Amniotic epithelial cell (primary cell): ENCODE measurements around the gene LENG9.
"Not testable (repeated sequence)": the region's sequence is repeated elsewhere in the genome, so short reads cannot be mapped to it uniquely, and the experiment has no call there.

Experiments used
- DNase-seq: peaks from one replicate; pipeline ENCODE4 v3.0.0-alpha.2; 2010; ENCODE audit warnings: low read depth

The LENG9 gene

DNA sequence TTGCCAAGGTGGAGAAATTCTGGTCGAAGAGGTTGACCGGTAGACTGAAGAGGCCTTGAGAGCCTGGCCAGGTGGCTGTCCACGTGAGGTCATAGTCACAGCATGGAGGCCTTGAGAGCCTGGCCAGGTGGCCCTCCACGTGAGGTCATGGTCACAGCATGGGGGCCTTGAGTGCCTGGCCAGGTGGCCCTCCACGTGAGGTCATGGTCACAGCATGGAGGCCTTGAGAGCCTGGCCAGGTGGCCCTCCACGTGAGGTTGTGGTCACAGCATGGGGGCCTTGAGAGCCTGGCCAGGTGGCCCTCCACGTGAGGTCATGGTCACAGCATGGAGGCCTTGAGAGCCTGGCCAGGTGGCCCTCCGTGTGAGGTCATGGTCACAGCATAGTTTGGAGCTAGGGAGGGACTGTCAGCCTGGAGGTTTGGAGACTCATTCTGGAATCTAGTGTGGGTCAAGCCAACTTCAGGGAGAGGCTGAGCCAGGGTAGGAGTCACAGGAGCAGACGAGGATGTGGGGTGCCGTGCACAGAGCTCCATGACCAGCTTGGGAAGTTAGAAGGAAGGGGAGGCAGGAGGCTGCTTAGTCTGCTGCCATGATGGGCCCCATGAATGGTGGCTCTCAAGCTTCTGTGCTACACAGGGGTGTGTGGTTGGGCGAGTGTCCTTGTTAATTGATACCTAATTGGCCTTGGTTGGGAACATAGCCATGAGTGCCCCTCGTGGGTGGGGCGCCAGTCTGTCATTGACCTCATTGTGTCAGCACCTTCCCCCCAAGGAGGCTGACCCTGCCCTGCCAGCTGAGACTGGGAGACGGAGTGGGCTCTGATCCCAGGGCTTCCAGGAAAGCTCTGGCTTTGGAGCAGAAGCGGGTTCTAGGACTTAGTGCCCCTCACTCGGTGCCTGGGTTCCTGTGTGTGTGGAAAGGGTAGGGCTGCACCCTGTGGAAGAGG, 4.0 kb downstream of the LENG9 start:
- DNase-seq, result no peak

DNA sequence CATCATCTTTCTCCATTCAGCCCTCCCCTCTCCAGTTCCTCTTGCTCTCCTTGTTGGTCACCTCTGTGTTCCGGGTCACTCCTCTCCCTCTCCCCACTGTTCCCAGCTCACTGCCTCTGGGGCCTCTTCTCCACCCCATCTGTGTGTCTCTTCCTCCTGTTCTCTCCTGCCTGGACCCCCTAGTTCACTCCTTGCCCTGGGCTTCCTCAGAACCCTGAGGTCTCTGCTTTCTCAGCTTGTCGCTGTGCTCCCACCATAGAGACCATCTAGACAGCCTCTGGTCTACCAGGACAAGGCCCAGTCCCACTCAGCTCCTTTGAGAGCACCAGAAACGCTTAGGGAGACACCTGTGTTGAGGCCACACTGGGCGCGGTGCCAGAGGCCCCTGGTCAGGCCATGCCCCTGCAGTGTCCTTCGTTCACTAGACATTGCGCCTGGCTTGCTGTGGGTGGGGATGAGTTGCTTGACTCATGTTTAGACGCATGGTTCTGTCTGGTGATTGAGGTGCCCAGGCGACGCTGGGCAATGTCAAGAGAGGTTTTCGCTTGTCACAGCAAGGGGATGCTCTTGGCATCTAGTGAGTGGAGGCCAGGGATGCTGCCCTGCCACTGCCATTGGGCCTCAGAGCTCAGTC, 4.8 kb downstream of the LENG9 start:
- DNase-seq, result no peak

DNA sequence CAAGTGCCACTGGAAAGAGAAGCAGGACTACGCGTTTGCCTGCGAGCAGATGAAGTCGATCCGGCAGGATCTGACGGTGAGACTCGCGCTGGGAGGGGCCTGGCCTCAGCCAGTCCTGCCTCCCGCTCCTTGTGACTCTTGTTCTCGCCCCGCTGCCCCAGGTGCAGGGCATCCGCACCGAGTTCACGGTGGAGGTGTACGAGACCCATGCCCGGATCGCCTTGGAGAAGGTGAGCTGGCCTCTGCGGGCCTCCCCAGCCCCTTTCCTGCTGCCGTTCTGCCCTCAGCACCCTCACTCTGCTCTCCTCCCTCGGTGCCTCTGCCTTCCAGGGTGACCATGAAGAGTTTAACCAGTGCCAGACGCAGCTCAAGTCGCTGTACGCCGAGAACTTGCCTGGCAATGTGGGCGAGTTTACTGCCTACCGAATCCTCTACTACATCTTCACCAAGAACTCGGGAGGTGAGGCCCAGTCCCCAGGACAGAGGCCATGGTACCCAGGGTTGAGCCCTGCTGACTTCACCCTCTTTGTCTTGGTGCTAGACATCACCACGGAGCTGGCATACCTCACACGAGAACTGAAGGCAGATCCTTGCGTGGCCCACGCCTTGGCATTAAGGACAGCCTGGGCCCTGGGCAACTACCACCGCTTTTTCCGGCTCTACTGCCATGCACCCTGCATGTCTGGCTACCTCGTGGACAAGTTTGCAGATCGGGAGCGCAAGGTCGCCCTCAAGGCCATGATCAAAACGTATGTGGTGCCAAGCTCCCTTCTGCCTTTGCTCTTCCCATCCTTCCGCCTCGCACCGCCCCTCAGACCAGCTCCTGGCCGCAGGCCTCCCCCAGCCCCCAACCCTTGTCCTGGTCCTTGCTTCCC, 5.6 kb downstream of the LENG9 start:
- no peak for DNase-seq

DNA sequence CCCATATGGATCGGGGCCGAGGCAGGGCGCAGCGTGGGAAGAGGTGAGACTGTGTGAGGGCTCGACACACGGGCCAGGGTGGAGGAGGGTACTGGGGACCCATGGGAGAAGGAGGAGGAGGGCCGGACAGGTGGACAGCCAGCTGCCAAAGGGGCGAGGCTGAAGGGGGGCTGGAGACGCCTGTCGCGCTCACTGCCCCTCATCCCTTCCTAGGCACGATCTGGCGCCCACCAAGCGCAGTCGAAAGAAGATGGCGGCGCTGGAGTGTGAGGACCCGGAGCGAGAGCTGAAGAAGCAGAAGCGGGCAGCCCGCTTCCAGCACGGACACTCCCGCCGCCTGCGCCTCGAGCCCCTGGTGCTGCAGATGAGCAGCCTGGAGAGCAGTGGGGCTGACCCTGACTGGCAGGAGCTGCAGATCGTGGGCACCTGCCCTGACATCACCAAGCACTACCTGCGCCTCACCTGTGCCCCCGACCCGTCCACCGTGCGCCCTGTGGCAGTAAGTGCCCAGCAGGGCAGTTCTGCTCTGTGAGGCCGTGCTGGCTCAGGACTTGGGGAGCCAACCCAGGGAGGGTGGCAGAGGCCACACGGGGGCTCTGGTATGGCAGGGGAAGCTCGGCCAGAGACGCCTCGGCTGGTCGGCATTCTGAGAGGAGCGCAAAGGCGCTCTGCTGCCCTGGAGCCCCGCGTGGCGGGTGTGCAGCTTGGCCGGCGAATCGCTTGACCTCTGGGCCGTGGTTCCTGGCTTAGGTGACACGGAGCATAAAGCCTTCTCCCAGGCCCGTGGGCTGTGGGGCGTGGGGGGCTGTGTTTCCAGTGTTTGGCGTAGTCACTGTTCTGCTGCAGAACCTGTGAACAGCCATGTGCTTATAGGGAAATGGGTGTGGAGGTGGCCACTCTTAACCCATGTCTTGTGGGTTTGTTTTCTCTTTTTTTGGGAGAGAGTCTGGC, 6.9 kb downstream of the LENG9 start:
- no peak for DNase-seq

DNA sequence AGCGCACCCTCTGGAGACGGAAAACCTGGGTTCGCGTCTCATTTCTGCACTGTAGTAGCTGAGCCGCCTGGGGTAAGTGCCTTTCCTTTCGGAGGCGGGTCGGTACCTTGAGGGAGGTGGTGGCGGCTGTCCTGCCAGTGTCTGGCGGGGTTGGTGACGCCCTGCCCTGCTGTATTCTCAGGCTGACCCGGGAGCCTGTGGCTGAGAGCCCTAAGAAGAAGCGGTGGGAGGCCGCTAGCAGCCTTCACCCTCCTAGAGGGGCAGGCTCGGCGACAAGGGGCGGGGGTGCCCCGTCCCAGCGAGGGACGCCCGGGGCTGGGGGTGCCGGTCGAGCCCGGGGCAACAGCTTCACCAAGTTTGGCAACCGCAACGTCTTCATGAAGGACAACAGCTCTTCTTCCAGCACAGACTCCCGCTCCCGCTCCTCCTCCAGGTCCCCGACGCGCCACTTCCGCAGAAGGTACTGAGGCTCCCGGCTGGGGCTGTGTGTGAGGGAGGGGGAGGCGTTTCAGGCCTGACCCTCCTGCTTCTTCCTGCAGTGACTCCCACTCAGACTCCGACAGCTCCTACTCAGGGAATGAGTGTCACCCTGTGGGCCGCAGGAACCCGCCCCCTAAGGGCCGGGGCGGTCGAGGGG, 7.7 kb downstream of the LENG9 start:
- no peak for DNase-seq

DNA sequence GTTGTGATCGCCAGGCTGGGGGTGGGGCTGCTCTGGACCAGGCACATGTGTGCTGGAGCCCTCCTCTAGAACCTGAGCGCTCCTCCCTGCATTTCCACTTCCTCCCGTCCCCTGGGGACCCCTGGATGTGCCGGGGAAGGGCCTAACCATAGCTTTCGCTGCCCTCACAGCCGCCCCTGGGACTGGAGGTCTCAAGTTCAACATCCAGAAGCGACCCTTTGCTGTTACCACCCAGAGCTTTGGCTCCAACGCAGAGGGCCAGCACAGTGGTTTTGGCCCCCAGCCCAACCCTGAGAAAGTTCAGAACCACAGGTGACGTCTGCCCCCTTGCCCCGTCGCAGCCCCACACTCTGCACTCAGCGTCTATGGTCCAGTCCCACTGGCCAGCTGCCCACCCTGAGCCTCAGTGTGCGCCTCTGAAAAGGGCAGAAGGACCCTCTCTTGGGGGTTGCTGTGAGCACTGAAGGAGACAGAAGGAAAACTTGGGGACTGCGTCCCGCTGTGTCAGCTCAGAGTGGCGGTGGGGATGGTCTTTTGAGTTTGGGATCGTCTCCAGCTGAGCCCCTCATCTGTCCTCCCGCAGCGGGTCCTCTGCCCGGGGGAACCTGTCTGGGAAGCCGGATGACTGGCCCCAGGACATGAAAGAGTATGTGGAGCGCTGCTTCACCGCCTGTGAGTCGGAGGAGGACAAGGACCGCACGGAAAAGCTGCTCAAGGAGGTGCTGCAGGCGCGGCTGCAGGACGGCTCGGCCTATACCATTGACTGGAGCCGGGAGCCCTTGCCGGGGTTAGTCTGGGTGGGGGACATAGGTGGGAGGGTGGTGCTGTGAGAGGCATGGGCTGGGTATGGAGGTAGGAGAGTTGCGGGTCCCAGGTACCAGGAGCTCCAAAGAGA, 8.6 kb downstream of the LENG9 start:
- DNase-seq, result no peak

DNA sequence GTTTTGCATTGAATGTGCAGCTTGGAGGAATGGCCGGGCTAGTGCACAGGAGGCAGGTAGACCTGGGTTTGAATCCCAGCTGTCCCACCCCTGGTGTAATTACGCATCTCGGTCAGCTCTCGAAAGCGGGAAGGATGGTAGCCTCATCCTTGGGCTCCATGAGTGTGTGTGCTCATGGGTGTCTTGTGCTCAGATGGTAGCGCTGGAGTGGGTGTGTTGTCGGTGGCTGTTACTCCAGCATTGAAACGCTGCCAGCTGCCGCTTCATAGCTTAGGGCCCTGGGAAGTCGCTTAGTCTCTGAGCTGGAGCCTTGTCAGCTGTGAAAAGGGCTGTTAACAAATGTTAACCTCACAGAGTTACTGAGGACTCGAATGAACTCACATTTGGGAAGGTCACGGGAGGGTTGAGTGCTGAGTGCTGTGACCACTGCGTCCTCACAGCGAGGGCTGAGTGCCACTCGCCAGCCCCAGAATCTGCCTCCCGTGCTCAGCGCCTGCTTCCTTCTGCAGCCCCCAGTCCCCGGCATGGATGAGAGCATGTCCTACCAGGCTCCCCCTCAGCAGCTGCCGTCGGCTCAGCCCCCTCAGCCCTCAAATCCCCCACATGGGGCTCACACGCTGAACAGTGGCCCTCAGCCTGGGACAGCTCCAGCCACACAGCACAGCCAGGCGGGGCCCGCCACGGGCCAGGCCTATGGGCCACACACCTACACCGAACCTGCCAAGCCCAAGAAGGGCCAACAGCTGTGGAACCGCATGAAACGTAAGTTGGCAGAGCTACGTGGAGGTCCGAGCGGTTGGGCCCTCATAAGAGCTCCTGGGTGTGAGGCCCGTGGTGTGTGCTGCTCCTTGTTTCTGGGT, 9.4 kb downstream of the LENG9 start:
- DNase-seq, result no peak

DNA sequence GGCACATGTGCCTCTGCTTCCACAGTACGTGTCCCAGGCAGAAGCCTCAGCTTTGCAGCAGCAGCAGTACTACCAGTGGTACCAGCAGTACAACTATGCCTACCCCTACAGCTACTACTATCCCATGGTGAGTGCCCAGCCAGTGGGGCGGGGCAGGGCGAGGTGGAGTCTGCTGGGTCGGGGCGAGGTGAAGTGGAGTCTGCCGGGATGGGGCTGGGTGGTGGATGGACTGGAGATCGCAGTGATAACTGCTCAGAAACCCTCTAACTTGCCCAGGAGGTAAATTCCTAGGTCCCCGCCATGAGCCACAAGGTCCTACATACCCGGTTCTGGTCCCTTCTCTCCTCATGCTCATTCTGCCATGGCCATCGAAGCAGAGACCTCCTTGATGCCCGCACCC, 11.0 kb downstream of the LENG9 start:
- DNase-seq, result no peak

DNA sequence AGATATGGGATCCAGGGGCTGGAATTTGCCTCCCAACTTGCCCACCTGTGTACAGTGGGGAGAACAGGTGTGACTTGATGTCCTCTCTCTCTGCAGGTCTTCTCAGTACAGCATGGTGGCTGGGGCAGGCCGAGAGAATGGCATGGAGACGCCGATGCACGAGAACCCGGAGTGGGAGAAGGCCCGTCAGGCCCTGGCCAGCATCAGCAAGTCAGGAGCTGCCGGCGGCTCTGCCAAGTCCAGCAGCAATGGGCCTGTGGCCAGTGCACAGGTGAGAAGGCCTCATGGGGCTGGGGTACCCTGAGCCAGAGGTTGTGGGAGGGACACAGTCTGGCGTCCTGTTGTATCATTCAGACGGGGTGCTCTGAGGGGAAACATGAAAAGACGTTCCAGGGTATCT, 11.6 kb downstream of the LENG9 start:
- no peak for DNase-seq

DNA sequence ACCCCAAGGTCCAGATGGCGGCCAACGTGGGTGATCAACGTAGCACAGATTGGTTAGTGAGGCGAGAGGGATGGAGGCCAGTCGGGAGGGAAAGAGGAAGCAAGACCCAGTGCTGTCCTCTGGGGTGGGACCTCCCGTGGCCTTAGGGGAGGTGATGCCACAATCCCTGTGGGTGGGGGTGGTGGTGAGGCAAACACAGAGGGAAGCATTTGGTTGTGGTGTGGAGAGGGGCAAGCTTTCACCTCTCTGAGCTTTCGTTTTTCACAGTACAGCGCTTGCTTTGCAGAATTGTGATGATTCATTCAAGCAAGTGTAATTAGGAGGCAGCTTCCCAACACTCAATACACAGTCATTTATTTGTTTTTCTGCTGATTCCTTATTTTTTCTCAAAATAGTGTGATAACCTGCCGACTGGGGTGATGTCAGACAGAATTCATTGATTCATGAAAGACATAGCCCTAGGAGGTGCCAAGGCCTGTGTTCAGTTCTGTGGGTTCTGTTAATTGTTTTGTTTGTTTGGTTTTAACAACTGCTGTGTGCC, 12.2 kb downstream of the LENG9 start:
- no peak for DNase-seq

DNA sequence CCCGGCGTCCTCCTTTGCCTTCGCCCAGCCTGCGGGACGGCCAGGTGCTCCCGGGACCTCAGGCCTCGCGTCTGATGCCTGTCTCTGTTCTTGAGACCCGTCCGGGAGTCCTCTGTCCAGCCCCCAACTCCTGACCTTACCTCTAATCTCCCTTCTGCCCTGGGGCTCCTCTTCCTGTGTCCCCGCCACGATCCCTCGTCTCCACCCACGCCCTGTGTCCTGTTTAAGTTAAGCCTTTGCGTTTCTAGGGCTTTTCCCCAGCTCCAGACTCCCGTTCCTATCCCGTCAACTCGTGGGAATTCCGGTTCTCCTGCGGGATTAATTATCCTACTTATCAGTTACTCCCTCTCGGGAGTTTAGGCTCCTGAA, 13.9 kb downstream of the LENG9 start:
- DNase-seq, result peak; percentile 31

DNA sequence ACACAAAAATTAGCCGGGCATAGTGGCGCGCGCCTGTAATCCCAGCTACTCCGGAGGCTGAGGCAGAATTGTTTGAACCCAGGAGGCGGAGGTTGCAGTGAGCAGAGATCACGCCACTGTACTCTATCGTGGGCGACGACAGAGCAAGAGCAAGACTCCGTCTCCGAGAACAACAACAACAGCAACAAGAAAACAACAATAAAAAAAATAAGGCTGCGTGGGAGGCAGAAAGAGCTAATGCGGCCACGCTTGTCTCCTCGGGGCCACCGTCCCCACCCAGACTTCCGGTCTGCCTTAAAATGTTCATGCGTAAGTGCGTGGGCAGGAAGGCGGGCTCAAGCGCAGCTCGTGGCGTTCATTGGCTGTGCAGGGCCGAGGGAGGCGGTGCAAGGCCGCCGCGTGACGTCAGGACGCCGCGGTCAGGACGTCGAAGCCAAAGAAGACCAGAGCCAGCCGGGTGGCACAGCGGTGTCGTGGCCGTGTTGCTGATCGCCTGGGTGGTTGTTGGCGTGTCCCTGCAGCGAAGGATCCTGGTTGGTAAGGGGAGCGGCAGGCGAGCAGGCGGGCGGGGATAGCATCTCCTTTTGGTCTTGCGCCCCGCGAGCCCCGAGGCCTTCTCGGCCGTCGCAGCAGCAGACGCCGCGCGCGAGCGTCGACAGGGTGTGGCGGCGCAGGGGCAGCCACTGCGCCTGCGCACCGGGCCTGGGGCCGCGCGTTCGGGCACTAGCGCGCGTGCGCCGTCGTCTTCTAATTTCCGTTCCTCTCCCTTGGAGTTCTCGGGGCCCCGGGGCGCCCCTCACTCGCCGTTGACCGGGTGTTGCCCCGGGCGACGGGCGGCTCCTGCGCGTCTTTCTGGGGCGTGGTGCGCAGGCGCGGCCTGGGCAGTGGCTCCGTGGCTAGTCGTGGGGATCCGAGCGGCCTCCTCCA, 14.5 kb downstream of the LENG9 start, which contains the start of gene LENG8:
Gene LENG8, plus strand, starts transcription at position 426 of the 927 bp plus-strand sequence. CDS start 2,146 bp downstream, outside the sequence.
- DNase-seq, result peak; percentile 98

DNA sequence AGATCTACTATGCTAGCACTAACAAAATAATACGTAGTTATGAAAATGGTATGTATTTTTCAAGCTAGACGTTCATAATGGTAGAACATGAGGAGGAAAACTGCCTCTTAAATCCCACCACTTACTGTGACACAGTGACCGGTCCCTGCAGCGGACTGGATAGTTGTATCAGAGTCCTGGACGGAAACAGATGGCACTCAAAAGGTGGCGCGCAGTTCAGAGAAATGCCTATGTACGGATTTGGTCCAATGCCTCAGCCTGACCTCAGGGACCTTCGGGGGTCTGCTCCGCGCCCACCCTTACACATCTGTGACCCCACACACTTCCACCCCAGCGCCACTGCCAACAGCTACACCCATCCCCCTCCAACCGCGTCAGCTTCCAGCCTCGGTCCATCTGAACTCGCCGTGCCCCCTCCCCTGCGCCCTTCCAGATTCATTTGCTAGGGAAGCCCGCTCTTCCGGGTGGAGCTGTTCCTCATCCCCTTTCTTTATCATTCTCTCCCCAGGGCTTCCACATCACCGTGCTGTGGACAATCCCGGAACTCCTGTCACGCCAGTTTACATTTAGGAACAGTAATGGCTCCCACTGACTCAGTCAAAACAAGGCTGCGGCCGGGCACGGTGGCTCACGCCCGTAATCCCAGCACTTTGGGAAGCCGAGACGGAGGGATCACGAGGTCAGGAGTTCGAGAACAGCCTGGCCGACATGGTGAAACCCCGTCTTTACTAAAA, 15.4 kb downstream of the LENG9 start:
- peak; percentile 62 for DNase-seq

DNA sequence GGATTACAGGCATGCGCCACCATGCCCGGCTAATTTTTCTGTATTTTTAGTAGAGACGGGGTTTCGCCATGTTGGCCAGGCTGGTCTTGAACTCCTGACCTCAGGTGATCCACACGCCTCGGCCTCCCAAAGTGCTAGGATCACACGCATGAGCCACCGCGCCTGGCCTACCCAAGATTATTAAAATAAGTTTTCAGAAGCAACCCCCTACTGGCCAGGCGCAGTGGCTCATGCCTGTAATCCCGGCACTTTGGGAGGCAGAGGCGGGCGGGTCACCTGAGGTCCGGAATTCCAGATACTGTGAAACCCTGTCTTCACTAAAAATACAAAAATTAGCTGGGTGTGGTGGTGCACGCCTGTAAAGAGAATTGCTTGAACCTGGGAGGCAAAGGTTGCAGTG, 17.2 kb downstream of the LENG9 start:
- DNase-seq, result not testable (repeated sequence)

DNA sequence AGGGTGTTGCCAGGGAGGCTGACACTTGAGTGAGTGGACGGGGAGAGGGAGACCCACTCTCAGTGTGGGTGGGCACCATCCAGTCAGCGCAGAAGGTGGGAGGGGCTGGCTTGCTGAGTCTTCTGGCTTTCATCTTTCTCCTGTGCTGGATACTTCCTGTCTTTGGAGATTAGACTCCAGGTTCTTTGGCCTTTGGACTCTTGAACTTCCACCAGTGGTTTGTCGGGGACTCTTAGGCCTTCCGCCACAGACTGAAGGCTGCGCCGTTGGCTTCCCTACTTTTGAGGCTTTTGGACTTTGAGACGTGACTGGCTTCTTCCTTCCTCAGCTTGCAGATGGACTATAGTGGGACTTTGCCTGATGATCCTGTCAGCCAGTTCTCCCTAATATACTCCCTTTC, 18.8 kb downstream of the LENG9 start:
- no peak for DNase-seq

DNA sequence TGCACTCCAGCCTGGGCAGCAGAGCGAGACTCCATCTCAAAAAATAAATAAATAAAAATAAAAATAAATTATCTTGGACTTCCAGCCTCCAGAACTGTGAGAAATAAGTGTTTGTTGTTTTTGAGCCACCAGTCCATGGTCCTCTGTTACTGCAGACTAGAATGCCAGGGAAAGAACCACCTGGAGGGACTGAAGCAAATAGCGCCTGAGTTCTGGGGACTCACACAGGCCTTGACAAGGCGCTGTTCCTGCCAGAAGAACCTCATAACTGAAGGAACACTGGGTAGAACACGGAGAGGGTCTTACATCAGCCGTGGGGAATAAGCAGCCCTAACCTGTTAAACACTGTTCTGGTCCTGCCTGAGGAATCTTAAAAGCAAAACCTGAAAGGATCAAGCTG, 22.9 kb downstream of the LENG9 start:
- no peak for DNase-seq
